ENCODE results near the gene ARHGEF4.

DNA sequence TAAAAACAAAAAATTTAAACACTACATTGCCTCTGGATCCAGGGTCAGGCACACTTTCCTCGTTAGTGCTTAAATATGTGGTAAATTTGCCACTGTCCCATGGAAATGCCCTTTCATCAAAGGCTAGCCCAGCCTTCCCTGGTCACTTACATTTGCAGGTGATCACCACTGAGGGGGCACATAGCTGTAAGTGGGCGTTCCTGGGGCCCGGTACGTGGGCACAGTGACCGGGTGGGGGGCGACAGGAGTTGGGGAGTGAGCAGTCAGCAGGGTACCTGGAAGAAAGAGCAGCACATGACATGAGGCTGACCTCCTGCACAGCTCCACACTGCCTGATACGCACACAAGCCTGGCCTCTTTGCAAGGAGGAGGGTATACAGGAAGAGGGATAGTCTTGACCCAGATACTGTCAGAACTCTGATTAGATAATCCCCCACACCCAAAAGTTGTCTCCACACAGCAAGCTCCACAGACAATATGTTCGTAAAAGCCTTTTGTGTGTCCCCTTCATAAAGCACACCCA lies 216.1 kb downstream of the ARHGEF4 start:
- TF ChIP-seq, protein P1, sequence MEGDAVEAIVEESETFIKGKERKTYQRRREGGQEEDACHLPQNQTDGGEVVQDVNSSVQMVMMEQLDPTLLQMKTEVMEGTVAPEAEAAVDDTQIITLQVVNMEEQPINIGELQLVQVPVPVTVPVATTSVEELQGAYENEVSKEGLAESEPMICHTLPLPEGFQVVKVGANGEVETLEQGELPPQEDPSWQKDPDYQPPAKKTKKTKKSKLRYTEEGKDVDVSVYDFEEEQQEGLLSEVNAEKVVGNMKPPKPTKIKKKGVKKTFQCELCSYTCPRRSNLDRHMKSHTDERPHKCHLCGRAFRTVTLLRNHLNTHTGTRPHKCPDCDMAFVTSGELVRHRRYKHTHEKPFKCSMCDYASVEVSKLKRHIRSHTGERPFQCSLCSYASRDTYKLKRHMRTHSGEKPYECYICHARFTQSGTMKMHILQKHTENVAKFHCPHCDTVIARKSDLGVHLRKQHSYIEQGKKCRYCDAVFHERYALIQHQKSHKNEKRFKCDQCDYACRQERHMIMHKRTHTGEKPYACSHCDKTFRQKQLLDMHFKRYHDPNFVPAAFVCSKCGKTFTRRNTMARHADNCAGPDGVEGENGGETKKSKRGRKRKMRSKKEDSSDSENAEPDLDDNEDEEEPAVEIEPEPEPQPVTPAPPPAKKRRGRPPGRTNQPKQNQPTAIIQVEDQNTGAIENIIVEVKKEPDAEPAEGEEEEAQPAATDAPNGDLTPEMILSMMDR (conservative IDR thresholded peaks at IDR 0.05; ENCODE audit: low read length): no peak
- TF ChIP-seq EZH2phosphoT487 (IDR thresholded peaks at IDR 0.05; ENCODE audit: borderline replicate concordance): no peak

Data from Loucy (cell line).